Stimulated activated CD8-positive, alpha-beta memory T cell treated with anti-CD3 and anti-CD28 coated beads, Interleukin-15, amount 100 ng/mL, for 4 hours (primary cell): ENCODE data around the gene CD81.
"Not testable (repeated sequence)": the region's sequence is repeated elsewhere in the genome, so short reads cannot be mapped to it uniquely, and the experiment has no call there.

Source experiments
- DNase-seq, 2 donors: peaks; one replicate each; pipeline ENCODE4 v3.0.0-alpha.2; 2020; ENCODE audit warnings: low read depth in 2 of 2

The CD81 gene

GRCh38 chr11:2376751-2377451, at the start of gene CD81:
TSS of gene CD81 (plus strand) at chr11:2377310. CDS start at chr11:2377550, 240 bp downstream.
- DNase-seq, result peak in 1 of 2 donors; percentile 44

DNA sequence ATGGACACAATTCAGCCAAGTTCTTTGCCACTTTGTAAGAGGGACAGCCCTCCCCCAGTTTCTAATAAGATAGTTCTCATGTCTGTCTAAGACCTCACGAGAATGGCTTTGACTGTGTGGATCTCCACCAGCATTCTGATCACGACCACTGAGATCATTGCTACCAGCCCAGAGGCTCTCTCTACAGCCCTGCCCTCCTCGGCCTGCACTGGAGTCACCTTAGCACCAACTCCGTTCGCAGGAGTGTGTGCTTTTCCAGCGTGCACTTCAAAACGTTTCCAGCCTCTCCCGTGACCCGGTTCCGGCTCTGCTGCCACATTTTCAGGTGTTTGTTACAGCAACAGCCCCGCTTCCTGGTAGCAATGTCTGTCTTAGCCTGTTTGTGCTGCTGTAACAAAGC, 49.1 kb upstream of the CD81 start:
- DNase-seq, result no peak

DNA sequence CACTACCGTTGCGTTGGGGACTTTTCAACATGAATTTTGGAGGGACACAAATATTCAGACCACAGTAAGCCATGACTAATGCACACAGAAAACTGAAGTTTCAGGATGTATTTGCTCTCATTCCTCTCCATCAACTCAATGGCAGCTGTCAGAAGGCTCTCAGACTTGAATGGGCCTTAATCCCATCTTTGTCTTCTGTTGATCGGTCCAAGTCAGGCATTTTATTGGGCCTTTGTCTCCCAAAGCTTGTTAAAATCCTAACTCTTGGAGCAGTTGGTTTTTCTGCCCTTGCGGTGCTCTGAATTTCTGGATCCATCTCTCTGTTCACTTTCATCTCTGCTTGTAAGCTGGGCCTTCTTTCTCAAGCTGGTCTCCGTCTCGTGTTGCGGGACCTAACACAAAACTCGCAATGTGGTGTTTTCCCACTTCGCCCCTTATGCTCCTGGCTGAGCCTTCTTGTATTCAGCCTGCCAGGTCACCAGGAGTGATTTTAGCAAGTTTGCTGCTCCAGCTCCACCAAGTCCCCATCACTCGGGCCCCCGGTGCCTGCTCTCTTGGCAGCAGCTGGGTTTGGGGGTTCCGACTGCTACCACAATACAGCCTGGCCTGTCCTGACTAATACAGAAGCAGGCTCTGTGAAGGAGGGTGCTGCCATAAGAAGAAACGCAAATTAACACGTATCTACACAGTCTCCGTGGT, 48.3 kb upstream of the CD81 start:
- no peak for DNase-seq

DNA sequence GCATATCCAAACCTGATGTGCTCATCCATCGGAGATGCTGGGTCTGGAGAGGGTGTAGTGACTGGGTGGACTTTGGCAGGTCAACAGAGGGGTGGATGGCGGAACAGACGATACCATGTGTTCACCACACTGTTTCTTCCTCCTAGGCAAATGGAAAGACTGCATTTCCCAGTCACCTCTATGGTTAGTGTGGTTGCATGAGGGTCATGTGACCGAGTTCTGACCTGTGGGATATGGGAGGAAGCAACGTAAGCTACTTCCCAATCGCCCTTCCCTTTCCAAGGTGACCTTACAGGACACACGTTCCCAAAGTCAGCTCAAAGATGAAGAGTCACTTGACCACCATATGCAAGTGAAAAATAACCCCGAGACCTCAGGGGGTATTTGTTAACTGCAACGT, 47.6 kb upstream of the CD81 start:
- no peak for DNase-seq

GRCh38 chr11:2330696-2331095, 46.4 kb upstream of the CD81 start:
- DNase-seq, result no peak

DNA sequence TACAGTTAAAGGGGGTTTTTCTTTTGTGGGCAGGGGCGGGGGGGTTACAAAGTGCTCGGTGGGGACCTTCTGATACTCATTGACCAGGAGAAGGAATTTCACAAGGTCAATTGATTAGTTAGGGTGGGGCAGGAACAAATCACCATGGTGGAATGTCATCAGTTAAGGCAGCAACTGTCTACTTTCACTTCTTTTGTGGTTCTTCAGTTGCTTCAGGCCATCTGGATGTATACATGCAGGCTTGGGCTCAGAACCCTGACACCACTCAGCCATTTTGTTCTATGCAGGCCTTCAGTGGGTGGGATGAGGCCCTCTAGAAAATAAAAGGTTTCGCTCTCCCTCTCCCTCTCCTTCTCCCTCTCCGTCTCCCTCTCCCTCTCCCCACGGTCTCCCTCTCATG, 45.7 kb upstream of the CD81 start:
- no peak for DNase-seq

- not testable (repeated sequence) for DNase-seq
Observed at GRCh38 chr11:2332569-2332968, 44.5 kb upstream of the CD81 start.

DNA sequence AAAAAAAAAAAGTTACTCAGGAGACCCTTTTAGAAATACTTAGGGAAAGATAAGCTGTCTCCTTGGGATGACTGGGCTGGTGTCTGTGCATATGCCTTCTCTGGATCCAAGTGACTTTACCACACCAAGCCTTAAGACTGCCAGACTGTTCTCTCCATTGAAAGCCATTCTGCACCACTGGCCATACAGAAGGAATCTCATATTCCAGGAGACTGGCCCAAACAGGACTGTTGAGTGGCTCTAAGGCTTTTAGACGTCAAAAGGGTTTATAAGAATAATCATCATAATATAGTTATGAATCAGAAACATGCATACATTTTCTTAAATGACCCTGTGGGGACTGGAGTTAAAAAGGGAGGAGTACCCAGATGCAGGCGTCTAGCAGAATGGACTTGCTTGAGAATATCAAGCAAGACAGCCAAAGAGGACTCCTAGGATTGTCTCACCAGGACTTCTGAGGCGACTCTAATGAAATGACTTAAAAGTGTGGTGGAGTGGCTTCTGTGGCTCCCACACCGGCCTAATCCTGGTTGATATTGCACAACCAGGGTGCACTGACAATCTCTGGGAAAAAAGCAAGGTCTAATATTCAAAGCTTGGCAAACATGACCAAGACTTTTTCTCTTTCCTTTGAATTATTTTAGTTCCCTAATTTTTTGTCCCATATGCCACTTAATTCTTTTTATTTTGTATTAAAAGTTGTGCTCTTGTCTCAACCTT, 43.5 kb upstream of the CD81 start:
- not testable (repeated sequence) for DNase-seq

DNA sequence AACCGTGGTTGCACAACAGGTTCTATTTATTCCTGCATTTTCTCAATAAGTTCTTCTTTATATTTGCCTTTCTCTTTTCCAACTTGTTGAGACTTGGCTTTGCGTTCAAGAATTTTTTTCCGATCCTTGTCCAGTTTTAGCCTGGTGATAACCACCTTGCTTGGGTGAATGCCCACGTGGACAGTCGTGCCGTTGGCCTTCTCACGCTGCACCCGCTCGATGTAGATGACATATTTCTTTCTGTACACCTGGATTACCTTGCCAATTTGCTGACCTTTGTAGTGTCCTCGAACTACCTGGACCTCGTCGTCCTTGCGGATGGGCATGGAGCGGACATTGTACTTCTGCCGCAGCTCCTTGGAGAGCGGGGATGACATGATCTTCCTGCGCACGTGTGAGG, 41.8 kb upstream of the CD81 start:
- not testable (repeated sequence) for DNase-seq

GRCh38 chr11:2338760-2339159, 38.4 kb upstream of the CD81 start:
- not testable (repeated sequence) for DNase-seq

DNA sequence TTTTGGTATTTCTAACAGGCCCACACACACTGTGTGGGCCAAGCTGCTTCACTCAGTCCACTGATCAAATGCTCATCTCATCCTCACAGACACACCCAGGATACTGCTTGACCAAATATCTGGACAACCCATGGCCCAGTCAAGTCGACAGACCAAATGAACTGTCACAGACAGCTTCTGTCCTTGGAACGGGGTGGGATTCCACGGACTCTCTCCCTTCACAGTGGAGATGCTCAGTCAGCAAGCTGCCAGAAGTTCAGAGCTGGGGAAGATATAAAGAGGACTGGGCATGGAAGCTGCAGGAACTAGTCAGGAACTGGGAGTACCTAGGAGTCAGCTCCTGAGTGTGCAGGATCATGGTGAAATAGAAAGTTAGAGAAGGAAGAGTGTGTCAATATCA, 34.6 kb upstream of the CD81 start:
- DNase-seq, result no peak

- no peak for DNase-seq
Observed at GRCh38 chr11:2342981-2343380, 34.1 kb upstream of the CD81 start.

DNA sequence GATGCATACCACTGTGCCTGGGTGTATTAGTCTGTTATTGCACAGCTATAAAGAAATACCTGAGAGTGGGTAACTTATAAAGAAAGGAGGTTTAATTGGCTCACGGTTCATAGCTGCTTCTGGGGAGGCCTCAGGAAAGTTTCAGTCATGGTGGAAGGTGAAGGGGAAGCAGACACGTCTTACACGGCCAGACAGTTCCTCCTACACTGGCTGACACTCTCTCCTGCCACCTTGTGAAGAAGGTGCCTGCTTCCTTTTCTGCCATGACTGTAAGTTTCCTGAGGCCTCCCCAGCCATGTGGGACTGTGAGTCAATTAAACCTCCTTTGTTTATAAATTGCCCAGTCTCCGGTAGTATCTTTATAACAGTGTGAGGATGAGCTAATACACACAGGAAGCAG, 33.6 kb upstream of the CD81 start:
- DNase-seq, result no peak

- DNase-seq, result no peak
Observed at GRCh38 chr11:2345050-2345449, 32.1 kb upstream of the CD81 start.

- no peak for DNase-seq
Observed at GRCh38 chr11:2346014-2346413, 31.1 kb upstream of the CD81 start.

DNA sequence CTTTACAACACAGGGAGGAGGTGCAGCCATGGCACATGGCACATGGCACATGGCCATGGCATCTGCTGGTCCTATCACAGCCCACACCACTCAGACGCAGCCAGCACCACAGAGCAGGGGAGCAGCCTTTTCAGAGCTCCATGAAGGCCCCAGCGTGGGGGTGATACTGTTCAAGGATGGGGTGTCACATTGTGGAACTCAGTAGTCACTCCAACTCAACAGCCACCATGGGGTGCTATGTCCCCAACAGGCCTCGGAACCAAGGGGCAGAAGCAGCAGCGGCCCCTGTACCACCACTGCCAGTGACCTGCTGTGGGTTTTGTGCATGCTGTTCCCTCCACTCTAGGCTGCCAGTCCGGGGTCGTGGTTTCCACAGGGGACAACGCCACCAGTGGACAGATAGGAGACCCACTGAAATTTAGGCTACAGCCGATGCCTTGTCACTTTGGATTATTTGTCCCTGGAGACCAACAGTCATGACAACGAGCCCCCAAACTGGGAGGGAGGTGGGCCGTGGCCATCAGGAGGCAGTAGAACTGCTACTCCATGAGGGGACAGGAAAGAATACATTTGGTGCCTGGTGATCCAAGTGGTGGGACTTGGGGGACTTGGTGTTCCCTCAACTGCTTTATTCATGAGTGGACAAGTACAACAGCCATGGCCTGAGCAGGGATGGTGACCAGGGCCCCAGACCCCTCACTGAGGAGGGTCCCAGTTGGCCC, 30.4 kb upstream of the CD81 start:
- no peak for DNase-seq

DNA sequence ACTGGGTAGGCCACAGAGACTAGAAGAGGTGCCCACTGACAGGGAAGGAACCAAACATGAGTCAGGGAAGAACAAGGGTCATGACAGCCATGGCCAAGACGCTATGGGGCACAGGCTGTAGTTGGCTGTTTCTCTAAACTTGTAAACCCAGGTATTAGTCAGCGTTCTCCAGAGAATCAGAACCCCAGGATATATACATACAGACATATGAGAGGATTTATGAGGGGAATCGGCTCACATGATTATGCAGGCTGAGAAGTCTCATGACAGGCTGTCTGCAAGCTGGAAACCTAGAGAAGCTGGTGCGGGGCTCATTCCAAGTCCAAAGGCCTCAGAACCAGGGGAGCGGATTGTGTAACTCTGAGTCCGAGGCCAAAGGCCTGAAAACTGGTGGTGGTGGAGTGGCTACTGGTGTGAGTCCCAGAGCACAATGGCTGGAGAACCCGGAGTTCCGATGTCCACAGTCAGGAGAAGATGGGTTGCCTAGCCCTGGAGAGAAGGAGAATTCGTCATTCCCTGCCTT, 29.7 kb upstream of the CD81 start:
- no peak for DNase-seq

DNA sequence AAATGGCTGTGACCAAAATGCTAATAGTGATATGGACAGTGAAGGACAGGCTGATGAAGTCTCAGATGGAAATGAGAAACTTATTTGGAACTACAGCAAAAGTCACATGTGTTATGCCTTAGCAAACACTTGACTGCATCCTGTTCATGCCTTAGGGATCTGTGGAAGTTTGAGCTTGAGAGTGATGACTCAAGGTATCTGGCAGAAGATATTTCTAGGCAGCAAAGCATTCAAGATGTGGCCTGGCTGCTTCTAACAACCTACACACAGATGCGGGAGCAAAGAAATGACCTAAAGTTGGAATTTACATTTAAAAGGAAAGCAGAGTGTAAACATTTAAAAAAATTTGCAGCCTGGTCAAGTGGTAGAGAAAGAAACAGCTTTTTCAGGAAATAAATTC, 28.1 kb upstream of the CD81 start:
- no peak for DNase-seq

- no peak for DNase-seq
Observed at GRCh38 chr11:2351701-2352100, 25.4 kb upstream of the CD81 start.

DNA sequence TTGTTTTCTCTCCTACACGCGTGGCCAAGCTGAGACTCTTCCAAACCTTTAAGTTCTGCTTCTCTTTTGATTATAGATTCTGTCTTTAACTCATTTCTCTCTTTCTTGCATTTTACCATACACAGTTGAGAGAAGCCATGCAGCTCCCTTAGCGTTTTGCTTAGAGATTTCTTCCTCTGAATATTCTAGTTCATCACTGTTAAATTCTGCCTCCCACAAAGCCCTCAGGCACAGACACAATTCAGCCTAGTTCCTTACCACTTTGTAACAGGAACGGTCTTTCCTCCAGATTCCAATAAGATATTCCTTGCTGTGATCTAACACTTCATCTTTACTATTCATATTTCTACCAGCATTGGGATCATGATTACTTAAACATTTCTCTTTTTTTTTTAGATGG, 24.7 kb upstream of the CD81 start:
- DNase-seq, result no peak

DNA sequence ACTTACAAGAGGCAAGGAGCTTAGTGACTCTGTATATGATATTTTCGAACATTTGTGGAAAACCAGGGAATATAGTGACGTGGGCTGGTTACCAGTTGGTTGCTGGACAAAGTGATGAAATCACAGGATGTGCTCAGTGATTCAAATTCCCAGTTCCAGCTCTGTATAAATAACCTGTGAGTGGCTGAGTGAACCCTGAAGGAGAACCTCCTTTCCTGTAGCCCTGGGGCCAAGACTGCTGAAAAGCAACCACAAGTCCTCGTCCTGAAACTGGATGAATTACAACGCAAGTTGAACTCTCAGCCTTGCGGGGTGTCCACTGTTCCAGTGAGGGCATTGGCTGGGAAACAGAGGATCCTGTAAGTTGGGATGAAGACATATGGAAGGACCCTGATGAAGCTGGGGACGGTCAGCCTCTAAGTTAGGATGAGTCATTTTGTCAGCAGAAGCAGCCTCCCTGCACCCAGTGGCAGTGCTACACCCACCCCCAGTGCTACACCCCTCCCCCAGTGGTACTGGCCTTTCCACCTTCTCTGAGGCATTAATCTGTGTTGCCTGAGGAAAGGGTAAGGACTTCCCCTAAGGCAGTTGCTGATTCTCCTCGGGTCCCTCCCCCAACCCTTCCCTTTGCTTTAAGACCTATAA, 22.0 kb upstream of the CD81 start:
- DNase-seq, result no peak

GRCh38 chr11:2357246-2357645, 19.9 kb upstream of the CD81 start:
- no peak for DNase-seq
